Upper lobe of right lung (tissue), 1 donor: ENCODE data around the gene SLC9A3. TPM values are rescaled to one million over a fixed set of nuclear protein-coding genes. Genes with fewer than 3 reads are reported as not detected.

ENCODE experiments used
- ATAC-seq: fragments of 200-7000 bp; cut with Tn5 transposase; one replicate; pipeline ENCODE4 v1.9.1; 2020; ENCODE audit warnings: mild to moderate bottlenecking, moderate library complexity
- DNase-seq: peaks from one replicate; pipeline ENCODE4 v3.0.0-alpha.2; 2020
- H3K27ac ChIP-seq: fragments of 200-600 bp; one replicate; pipeline ENCODE4 v1.8.0; 2022
- H3K27me3 ChIP-seq: fragments of 200-600 bp; one replicate; pipeline ENCODE4 v1.8.0; 2022; ENCODE audit warnings: mild to moderate bottlenecking
- H3K36me3 ChIP-seq: fragments of 200-600 bp; one replicate; pipeline ENCODE4 v1.8.0; 2022
- H3K4me1 ChIP-seq: fragments of 200-600 bp; one replicate; pipeline ENCODE4 v1.8.0; 2022
- H3K4me3 ChIP-seq: fragments of 200-600 bp; one replicate; pipeline ENCODE4 v1.8.0; 2022; ENCODE audit warnings: mild to moderate bottlenecking
- H3K9me3 ChIP-seq: fragments of 200-600 bp; one replicate; pipeline ENCODE4 v1.8.0; 2022
- CTCF ChIP-seq: fragments of 200-600 bp; IDR thresholded peaks from one replicate; pipeline ENCODE4 v1.8.0; 2022; ENCODE audit warnings: antibody characterized with exemption
- intact Hi-C: fragments of 100-400 bp; cut with DNase I; formaldehyde crosslinking; loops from one replicate; pipeline ENCODE4 v1.11.0; 2022
- total RNA-seq: library from RNA; stranded (reverse); fragmentation: NEBNext Ultra II Directional; extraction: Animal tissue kit (Norgen Biotek cat#: 25700); gene quantifications from one replicate; pipeline ENCODE4 v1.2.1, GENCODE V29; 2021
- donor health status: DM: no; HTN: yes; CAD: no; lungs with severe emphysema.

Gene SLC9A3
- total RNA-seq, 1 donor from 2014 or later, result 1.0 TPM

GRCh38 chr5:472076-472655 is 52.1 kb downstream of the SLC9A3 start:
- Histone ChIP-seq H3K36me3 (no peaks in the 10 kb centered on the region), H3K9me3 (no peaks in the 10 kb centered on the region), H3K27me3 (peaks cover 15% of the 10 kb centered on the region), H3K4me3 (peak overlapping the region; percentile 85), H3K27ac (peak overlapping the region; percentile 80), H3K4me1 (peaks cover 18% of the 10 kb centered on the region)
- intact Hi-C loops, result no loop called here
- DNase-seq, result peak; percentile 72
- TF ChIP-seq CTCF, result no peak
- peak; percentile 3 for ATAC-seq

GRCh38 chr5:471750-472058 is 52.5 kb downstream of the SLC9A3 start:
- Histone ChIP-seq H3K27me3 (peaks cover 11% of the 10 kb centered on the region), H3K4me3 (peak overlapping the region; percentile 85), H3K27ac (no peak overlapping the region), H3K4me1 (peaks cover 18% of the 10 kb centered on the region), H3K9me3 (no peaks in the 10 kb centered on the region), H3K36me3 (peaks cover 4% of the 10 kb centered on the region)
- TF ChIP-seq CTCF, result no peak
- no peak for ATAC-seq
- DNase-seq, result no peak
- intact Hi-C loops, result no loop called here

GRCh38 chr5:470961-471749 is 53.1 kb downstream of the SLC9A3 start:
- H3K9me3 ChIP-seq, result no peaks in the 10 kb centered on the region
- ATAC-seq, result no peak
- H3K27ac ChIP-seq, result no peak overlapping the region
- no peak overlapping the region for H3K4me3 ChIP-seq
- DNase-seq, result peak; percentile 67
- TF ChIP-seq CTCF, result no peak
- peaks cover 18% of the 10 kb centered on the region for H3K4me1 ChIP-seq
- intact Hi-C loops, result no loop called here
- H3K36me3 ChIP-seq, result peaks cover 9% of the 10 kb centered on the region
- H3K27me3 ChIP-seq, result peaks cover 5% of the 10 kb centered on the region

- Histone ChIP-seq H3K36me3 (peaks cover 22% of the 10 kb centered on the region), H3K9me3 (no peaks in the 10 kb centered on the region), H3K27ac (no peak overlapping the region), H3K4me3 (no peak overlapping the region), H3K27me3 (no peaks in the 10 kb centered on the region), H3K4me1 (peaks cover 14% of the 10 kb centered on the region)
- ATAC-seq (no peak), DNase-seq (peak; percentile 60)
- no peak for TF ChIP-seq CTCF
- intact Hi-C loops, result no loop called here
Measured at GRCh38 chr5:469752-470483, 54.3 kb downstream of the SLC9A3 start.

- H3K9me3 ChIP-seq, result no peaks in the 10 kb centered on the region
- no peak overlapping the region for H3K27ac ChIP-seq
Measured at GRCh38 chr5:468401-468800, 55.8 kb downstream of the SLC9A3 start.

More at GRCh38 chr5:468401-468800, 55.8 kb downstream of the SLC9A3 start:
- no peak for TF ChIP-seq CTCF
- intact Hi-C loops, result no loop called here
- Histone ChIP-seq H3K4me3 (no peak overlapping the region), H3K4me1 (peaks cover 11% of the 10 kb centered on the region), H3K27me3 (no peaks in the 10 kb centered on the region), H3K36me3 (peaks cover 37% of the 10 kb centered on the region)
- ATAC-seq (no peak), DNase-seq (peak; percentile 33)
